SU-DHL-6 (cell line): ENCODE results near the gene SART3.

ENCODE experiments used
- H2AFZ ChIP-seq: fragments of 200-600 bp; sonication (generic); 2 replicates; pipeline ENCODE4 v1.6.1; 2014; ENCODE audit warnings: low read depth, mild to moderate bottlenecking, moderate library complexity, mixed read lengths, antibody characterized with exemption, low read length; ENCODE audit not compliant: severe bottlenecking
- H3F3A ChIP-seq: fragments of 200-600 bp; shearing (Covaris generic); 2 replicates; pipeline ENCODE4 v1.6.0; 2016; ENCODE audit warnings: antibody characterized with exemption, mild to moderate bottlenecking; ENCODE audit not compliant: insufficient read depth
- H3K27ac ChIP-seq: fragments of 200-600 bp; sonication (generic); 2 replicates; pipeline ENCODE4 v1.5.1; 2016; ENCODE audit warnings: low read depth, mild to moderate bottlenecking, low read length, moderate library complexity, mixed read lengths
- H3K27me3 ChIP-seq: fragments of 200-600 bp; sonication (generic), shearing (Covaris generic); 2 replicates; pipeline ENCODE4 v1.6.0; 2014; ENCODE audit warnings: mild to moderate bottlenecking, low read length
- H3K36me3 ChIP-seq: fragments of 200-600 bp; sonication (generic); 2 replicates; pipeline ENCODE4 v1.6.1; 2014; ENCODE audit warnings: mild to moderate bottlenecking, low read length, mixed read lengths
- H3K4me2 ChIP-seq: fragments of 300-600, 200-600 bp; shearing (Covaris generic), sonication (generic); 2 replicates; pipeline ENCODE4 v1.6.0; 2014; ENCODE audit warnings: low read length, low read depth, mild to moderate bottlenecking; ENCODE audit not compliant: poor library complexity, severe bottlenecking
- H3K4me3 ChIP-seq: fragments of 200-600 bp; sonication (generic); 2 replicates; pipeline ENCODE4 v1.5.1; 2014; ENCODE audit warnings: antibody characterized with exemption, low read length, mild to moderate bottlenecking, mixed read lengths; ENCODE audit not compliant: insufficient read depth, poor library complexity, severe bottlenecking
- H3K79me2 ChIP-seq: fragments of 200-600 bp; sonication (generic); 2 replicates; pipeline ENCODE4 v1.6.1; 2014; ENCODE audit warnings: mild to moderate bottlenecking, low read length, moderate library complexity; ENCODE audit not compliant: insufficient read depth
- H3K9ac ChIP-seq: fragments of 200-600 bp; sonication (generic); 2 replicates; pipeline ENCODE4 v1.7.0; 2014; ENCODE audit warnings: mild to moderate bottlenecking, low read length
- H3K9me2 ChIP-seq: fragments of 200-600 bp; sonication (generic); replicated peaks from 2 replicates; pipeline ENCODE4 v1.6.1; 2014; ENCODE audit warnings: low read length; ENCODE audit not compliant: insufficient read depth
- H3K9me3 ChIP-seq: fragments of 200-600 bp; sonication (generic); 2 replicates; pipeline ENCODE4 v1.6.1; 2014; ENCODE audit warnings: low read length, mixed read lengths; ENCODE audit not compliant: insufficient read depth
- H4K20me1 ChIP-seq: fragments of 200-600 bp; sonication (generic); 2 replicates; pipeline ENCODE4 v1.6.1; 2014; ENCODE audit warnings: low read depth, mild to moderate bottlenecking, antibody characterized with exemption, low read length, moderate library complexity, mixed read lengths
- EZH2phosphoT487 ChIP-seq: fragments of 200-600 bp; sonication (generic), shearing (Covaris generic); conservative IDR thresholded peaks from 2 replicates; pipeline ENCODE4 v1.6.1; 2018; ENCODE audit warnings: mild to moderate bottlenecking, antibody characterized with exemption, low read length, moderate library complexity, mixed read lengths
- TF ChIP-seq, protein P1 (sequence below): fragments of 200-600 bp; sonication (generic); IDR thresholded peaks from one replicate; pipeline ENCODE4 v1.5.1; 2017; ENCODE audit warnings: antibody characterized with exemption, mild to moderate bottlenecking, low read length, moderate library complexity; ENCODE audit not compliant: insufficient read depth, poor library complexity, severe bottlenecking

The SART3 gene

DNA sequence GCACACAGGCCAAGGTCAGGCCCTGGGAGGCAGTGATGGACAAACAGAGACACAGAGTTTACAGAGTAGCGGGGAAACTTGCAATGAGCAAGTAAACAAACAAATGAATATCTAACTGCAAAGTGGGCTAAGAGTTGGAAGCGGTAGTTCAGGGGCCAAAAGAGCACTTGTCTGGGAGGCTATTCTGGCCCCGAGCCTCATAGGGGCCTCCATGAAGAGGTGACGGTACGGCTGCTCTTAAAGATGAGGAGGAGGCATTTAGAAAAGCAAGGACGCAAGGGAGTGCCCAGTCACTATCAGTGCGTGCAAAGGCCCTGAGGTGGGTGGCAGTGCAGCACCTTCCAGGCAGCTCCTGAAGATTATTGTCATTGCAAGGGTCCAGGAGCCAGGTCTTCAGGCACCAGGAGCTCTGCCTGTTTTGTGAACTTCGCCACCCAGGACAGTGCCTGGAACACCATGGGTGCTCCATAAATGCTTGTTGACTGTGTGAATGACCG lies 41.3 kb upstream of the SART3 start:
- no peak overlapping the region for H3K27ac ChIP-seq
- no peak overlapping the region for H3K4me2 ChIP-seq
- no peaks in the 10 kb centered on the region for H3F3A ChIP-seq
- no peak overlapping the region for H3K4me3 ChIP-seq
- no peaks in the 10 kb centered on the region for H3K79me2 ChIP-seq
- TF ChIP-seq EZH2phosphoT487 = no peak
- TF ChIP-seq, protein P1, sequence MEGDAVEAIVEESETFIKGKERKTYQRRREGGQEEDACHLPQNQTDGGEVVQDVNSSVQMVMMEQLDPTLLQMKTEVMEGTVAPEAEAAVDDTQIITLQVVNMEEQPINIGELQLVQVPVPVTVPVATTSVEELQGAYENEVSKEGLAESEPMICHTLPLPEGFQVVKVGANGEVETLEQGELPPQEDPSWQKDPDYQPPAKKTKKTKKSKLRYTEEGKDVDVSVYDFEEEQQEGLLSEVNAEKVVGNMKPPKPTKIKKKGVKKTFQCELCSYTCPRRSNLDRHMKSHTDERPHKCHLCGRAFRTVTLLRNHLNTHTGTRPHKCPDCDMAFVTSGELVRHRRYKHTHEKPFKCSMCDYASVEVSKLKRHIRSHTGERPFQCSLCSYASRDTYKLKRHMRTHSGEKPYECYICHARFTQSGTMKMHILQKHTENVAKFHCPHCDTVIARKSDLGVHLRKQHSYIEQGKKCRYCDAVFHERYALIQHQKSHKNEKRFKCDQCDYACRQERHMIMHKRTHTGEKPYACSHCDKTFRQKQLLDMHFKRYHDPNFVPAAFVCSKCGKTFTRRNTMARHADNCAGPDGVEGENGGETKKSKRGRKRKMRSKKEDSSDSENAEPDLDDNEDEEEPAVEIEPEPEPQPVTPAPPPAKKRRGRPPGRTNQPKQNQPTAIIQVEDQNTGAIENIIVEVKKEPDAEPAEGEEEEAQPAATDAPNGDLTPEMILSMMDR = no peak
- H3K9ac ChIP-seq = no peak overlapping the region
- H3K9me2 ChIP-seq = no peaks in the 10 kb centered on the region
- no peaks in the 10 kb centered on the region for H3K36me3 ChIP-seq
- no peaks in the 10 kb centered on the region for H4K20me1 ChIP-seq
- H3K9me3 ChIP-seq = no peaks in the 10 kb centered on the region
- H2AFZ ChIP-seq = no peak overlapping the region
- H3K27me3 ChIP-seq = no peaks in the 10 kb centered on the region

DNA sequence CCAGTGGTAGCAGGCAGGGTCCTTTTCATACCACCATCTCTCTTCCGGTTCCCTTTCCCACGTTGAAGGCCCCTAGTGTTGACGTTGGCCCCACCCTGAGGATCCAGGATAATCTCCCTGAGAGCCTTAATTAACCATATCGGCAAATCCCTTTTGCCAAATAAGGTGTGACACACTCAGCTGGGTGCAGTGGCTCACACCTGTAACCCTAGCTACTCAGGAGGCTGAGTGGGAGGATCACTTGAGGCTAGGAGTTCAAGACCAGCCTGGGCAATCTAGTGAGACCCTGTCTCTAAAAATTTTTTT lies 39.7 kb upstream of the SART3 start:
- Histone ChIP-seq H3K27ac (no peak overlapping the region), H3K9me3 (no peaks in the 10 kb centered on the region), H3K9me2 (no peaks in the 10 kb centered on the region), H3K36me3 (no peaks in the 10 kb centered on the region), H3K27me3 (no peaks in the 10 kb centered on the region), H3K4me3 (no peak overlapping the region), H4K20me1 (no peaks in the 10 kb centered on the region), H3K9ac (no peak overlapping the region), H3K4me2 (no peak overlapping the region), H3F3A (no peaks in the 10 kb centered on the region), H3K79me2 (no peaks in the 10 kb centered on the region), H2AFZ (no peak overlapping the region)
- no peak for TF ChIP-seq EZH2phosphoT487
- TF ChIP-seq, protein P1 = no peak

DNA sequence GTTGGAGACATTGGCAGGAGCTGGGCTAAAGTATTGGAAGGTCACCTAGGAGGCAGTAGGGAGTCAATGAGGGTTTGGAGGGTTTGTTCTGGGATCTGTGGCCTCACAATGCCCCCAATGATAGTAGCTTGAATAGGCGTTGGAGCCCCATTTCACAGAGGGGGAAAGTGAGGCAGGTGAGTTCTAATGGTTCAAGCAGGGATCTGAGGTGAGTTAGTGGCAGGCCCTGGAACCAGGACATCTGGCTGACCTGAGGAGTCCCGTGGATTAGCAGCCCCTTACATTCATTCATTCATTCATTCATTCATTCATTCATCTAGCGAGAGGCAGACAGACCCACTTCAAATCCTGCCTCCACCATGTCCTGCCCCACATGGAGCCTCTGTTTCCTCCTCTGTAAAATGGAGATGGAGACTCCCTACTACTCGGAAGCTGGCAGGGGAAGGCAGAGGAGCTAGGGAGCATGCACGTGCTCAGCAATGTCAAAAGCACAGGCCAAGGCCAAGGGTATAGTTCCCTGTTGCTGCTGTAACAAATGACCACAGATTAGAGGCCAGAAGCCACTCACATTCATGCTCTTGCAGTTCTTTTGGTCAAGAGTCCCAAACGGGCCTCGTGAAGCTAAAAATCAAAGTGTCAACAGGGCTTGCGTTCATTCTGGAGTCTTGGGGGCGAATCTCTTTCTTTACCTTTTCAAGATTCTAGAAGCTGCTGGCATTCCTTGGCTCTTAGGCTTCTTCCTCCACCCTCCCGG lies 39.2 kb upstream of the SART3 start:
- no peaks in the 10 kb centered on the region for H3K27me3 ChIP-seq
- no peak overlapping the region for H3K4me2 ChIP-seq
- H3K9me3 ChIP-seq = no peaks in the 10 kb centered on the region
- no peak overlapping the region for H3K9ac ChIP-seq
- no peaks in the 10 kb centered on the region for H4K20me1 ChIP-seq
- no peak overlapping the region for H3K27ac ChIP-seq
- no peaks in the 10 kb centered on the region for H3K79me2 ChIP-seq
- no peak overlapping the region for H2AFZ ChIP-seq
- no peaks in the 10 kb centered on the region for H3K9me2 ChIP-seq
- H3K36me3 ChIP-seq = no peaks in the 10 kb centered on the region
- H3F3A ChIP-seq = no peaks in the 10 kb centered on the region
- no peak overlapping the region for H3K4me3 ChIP-seq
- no peak for TF ChIP-seq EZH2phosphoT487
- TF ChIP-seq, protein P1 = no peak
